Vagina (tissue), 2 donors: ENCODE results near the gene SLC17A5. TPM values are rescaled to one million over a fixed set of nuclear protein-coding genes. Genes with fewer than 3 reads are reported as not detected.
"Not testable (repeated sequence)": the region's sequence is repeated elsewhere in the genome, so short reads cannot be mapped to it uniquely, and the experiment has no call there.

Experiments used
- DNase-seq, 2 donors: peaks; one replicate each; pipeline ENCODE4 v3.0.0-alpha.2; 2017; ENCODE audit errors: extremely low spot score in 2 of 2
- H3K27ac ChIP-seq: fragments of 200-600 bp; sonication (generic); one replicate; pipeline ENCODE4 v1.5.1; 2019
- H3K27me3 ChIP-seq: fragments of 200-600 bp; sonication (generic); one replicate; pipeline ENCODE4 v1.5.1; 2019
- H3K36me3 ChIP-seq, 2 donors: fragments of 200-600 bp; sonication (generic); one replicate each; pipeline ENCODE4 v1.5.1; 2017 to 2019
- H3K4me1 ChIP-seq: fragments of 200-600 bp; sonication (generic); one replicate; pipeline ENCODE4 v1.5.1; 2019
- H3K4me3 ChIP-seq, 2 donors: fragments of 200-600 bp; sonication (generic); 1 replicate in 1 of 2; 2 replicates in 1 of 2; pipeline ENCODE4 v1.5.1; 2016 to 2019
- H3K9me3 ChIP-seq: fragments of 200-600 bp; sonication (generic); one replicate; pipeline ENCODE4 v1.5.1; 2019
- CTCF ChIP-seq, 3 experiments: fragments of 450-650 bp in 2 of 3; fragments of 200-600 bp in 1 of 3; sonication (generic) in 1 of 3; IDR thresholded peaks; one replicate each; pipeline ENCODE4 v1.5.1; 2017 to 2019; ENCODE audit warnings: antibody characterized with exemption in 3 of 3, mild to moderate bottlenecking in 2 of 3, moderate library complexity in 2 of 3
- POLR2A ChIP-seq, 2 donors: fragments of 450-650 bp; IDR thresholded peaks; one replicate each; pipeline ENCODE4 v1.6.1; 2017; ENCODE audit warnings: antibody characterized with exemption in 2 of 2, mild to moderate bottlenecking in 2 of 2, moderate library complexity in 2 of 2
- POLR2AphosphoS5 ChIP-seq, 2 donors: sonication (generic); formaldehyde crosslinking; IDR thresholded peaks; one replicate each; pipeline ENCODE4 v1.9.0; 2017; ENCODE audit warnings: antibody characterized with exemption in 2 of 2, mild to moderate bottlenecking in 2 of 2, low read depth in 1 of 2; ENCODE audit not compliant: insufficient read depth in 1 of 2
- intact Hi-C: fragments of 100-400 bp; cut with DNase I; formaldehyde crosslinking; loops from one replicate; pipeline ENCODE4 v1.15.1; 2023
- total RNA-seq: library from RNA; depleted of rRNA; stranded (reverse); fragments of >200 nt; gene quantifications from one replicate; pipeline ENCODE4 v1.2.3, GENCODE V29; 2016

The SLC17A5 gene
- total RNA-seq, 1 donor from 2014 or later = 10.1 TPM

GRCh38 chr6:73632346-73632745 lies 21.4 kb downstream of the SLC17A5 start:
- H3K4me3 ChIP-seq = no peak overlapping the region
- H3K9me3 ChIP-seq = no peaks in the 10 kb centered on the region
- H3K4me1 ChIP-seq = no peaks in the 10 kb centered on the region
- no peak for DNase-seq
- no peaks in the 10 kb centered on the region for H3K27me3 ChIP-seq
- H3K27ac ChIP-seq = no peak overlapping the region
- TF ChIP-seq POLR2A (IDR thresholded peaks at IDR 0.05) (no peak), POLR2AphosphoS5 (IDR thresholded peaks at IDR 0.05; ENCODE audit: insufficient read depth in 1 of 2, low read depth in 1 of 2) (no peak), CTCF (IDR thresholded peaks at IDR 0.05) (no peak)
- peaks cover 0 to 22% of the 10 kb centered on the region in 2 donors for H3K36me3 ChIP-seq
- intact Hi-C loops = no loop called here

- H3K36me3 ChIP-seq = peaks cover 0 to 22% of the 10 kb centered on the region in 2 donors
Measured at GRCh38 chr6:73631849-73632248, 21.9 kb downstream of the SLC17A5 start.

GRCh38 chr6:73630401-73630800 lies 23.4 kb downstream of the SLC17A5 start:
- no peaks in the 10 kb centered on the region for H3K27me3 ChIP-seq
- H3K9me3 ChIP-seq = no peaks in the 10 kb centered on the region
- H3K36me3 ChIP-seq = peaks cover 0 to 27% of the 10 kb centered on the region in 2 donors
- TF ChIP-seq POLR2AphosphoS5 (IDR thresholded peaks at IDR 0.05; ENCODE audit: insufficient read depth in 1 of 2, low read depth in 1 of 2) (no peak), CTCF (IDR thresholded peaks at IDR 0.05) (no peak), POLR2A (IDR thresholded peaks at IDR 0.05) (no peak)
- no peak overlapping the region for H3K27ac ChIP-seq
- H3K4me1 ChIP-seq = no peaks in the 10 kb centered on the region
- intact Hi-C loops = no loop called here
- no peak for DNase-seq
- no peak overlapping the region for H3K4me3 ChIP-seq

More at GRCh38 chr6:73631849-73632248, 21.9 kb downstream of the SLC17A5 start:
- Histone ChIP-seq H3K4me1 (no peaks in the 10 kb centered on the region), H3K4me3 (no peak overlapping the region), H3K27ac (no peak overlapping the region), H3K27me3 (no peaks in the 10 kb centered on the region), H3K9me3 (no peaks in the 10 kb centered on the region)
- no peak for TF ChIP-seq CTCF (IDR thresholded peaks at IDR 0.05)
- no peak for TF ChIP-seq POLR2A (IDR thresholded peaks at IDR 0.05)
- TF ChIP-seq POLR2AphosphoS5 (IDR thresholded peaks at IDR 0.05; ENCODE audit: insufficient read depth in 1 of 2, low read depth in 1 of 2) = no peak
- intact Hi-C loops = no loop called here
- no peak for DNase-seq

GRCh38 chr6:73624896-73625295 lies 28.9 kb downstream of the SLC17A5 start:
- Histone ChIP-seq H3K4me1 (no peaks in the 10 kb centered on the region), H3K4me3 (no peak overlapping the region), H3K36me3 (peaks cover 0 to 12% of the 10 kb centered on the region in 2 donors), H3K27me3 (no peaks in the 10 kb centered on the region), H3K9me3 (no peaks in the 10 kb centered on the region), H3K27ac (no peak overlapping the region)
- TF ChIP-seq CTCF (IDR thresholded peaks at IDR 0.05) (no peak), POLR2A (IDR thresholded peaks at IDR 0.05) (no peak), POLR2AphosphoS5 (IDR thresholded peaks at IDR 0.05; ENCODE audit: insufficient read depth in 1 of 2, low read depth in 1 of 2) (no peak)
- no peak for DNase-seq
- intact Hi-C loops = no loop called here

- H3K27ac ChIP-seq, intact Hi-C loops, H3K4me3 ChIP-seq, DNase-seq, H3K36me3 ChIP-seq, H3K4me1 ChIP-seq, H3K9me3 ChIP-seq, H3K27me3 ChIP-seq: not testable (repeated sequence)
Measured at GRCh38 chr6:73623480-73623879, 30.3 kb downstream of the SLC17A5 start.

- H3K27ac ChIP-seq, H3K9me3 ChIP-seq, DNase-seq, H3K27me3 ChIP-seq, H3K4me3 ChIP-seq, H3K4me1 ChIP-seq, intact Hi-C loops: not testable (repeated sequence)
- H3K36me3 ChIP-seq = peaks cover 0 to 14% of the 10 kb centered on the region in 2 donors
Measured at GRCh38 chr6:73618082-73618481, 35.7 kb downstream of the SLC17A5 start.
